AG09309 (cell line): ENCODE data around the gene STX8.
"Not testable (repeated sequence)": the region's sequence is repeated elsewhere in the genome, so short reads cannot be mapped to it uniquely, and the experiment has no call there.

Experiments
- DNase-seq: peaks from one replicate; pipeline ENCODE4 v3.0.0-alpha.2; 2010; ENCODE audit warnings: low read depth
- H3K4me3 ChIP-seq: 2 replicates; pipeline ENCODE4 v1.5.1; 2011; ENCODE audit warnings: mild to moderate bottlenecking, low read depth, low read length, moderate library complexity; ENCODE audit not compliant: control insufficient read depth
- CTCF ChIP-seq: IDR thresholded peaks from 2 replicates; pipeline ENCODE4 v1.5.1; 2011; ENCODE audit warnings: mild to moderate bottlenecking, low read depth, low read length, inconsistent platforms; ENCODE audit not compliant: insufficient read depth, control insufficient read depth; ENCODE audit errors: missing control alignments

STX8 gene

GRCh38 chr17:9554715-9555114 is 20.9 kb downstream of the STX8 start:
- DNase-seq, H3K4me3 ChIP-seq: not testable (repeated sequence)
- peak; percentile 42 for TF ChIP-seq CTCF

- DNase-seq, result no peak
- TF ChIP-seq CTCF, result no peak
- H3K4me3 ChIP-seq, result no peak overlapping the region
These were observed 22.0 kb downstream of the STX8 start for GRCh38 chr17:9553596-9553995.

GRCh38 chr17:9553181-9553580 is 22.4 kb downstream of the STX8 start:
- H3K4me3 ChIP-seq, result no peak overlapping the region
- no peak for TF ChIP-seq CTCF
- DNase-seq, result no peak

- TF ChIP-seq CTCF, result no peak
- H3K4me3 ChIP-seq, result no peak overlapping the region
- DNase-seq, result no peak
These were observed 26.4 kb downstream of the STX8 start for GRCh38 chr17:9549215-9549614.

GRCh38 chr17:9544221-9544620 is 31.4 kb downstream of the STX8 start:
- TF ChIP-seq CTCF, result no peak
- no peak overlapping the region for H3K4me3 ChIP-seq
- DNase-seq, result no peak

GRCh38 chr17:9541718-9542117 is 33.9 kb downstream of the STX8 start:
- H3K4me3 ChIP-seq, result no peak overlapping the region
- DNase-seq, result no peak
- no peak for TF ChIP-seq CTCF

GRCh38 chr17:9538626-9539025 is 37.0 kb downstream of the STX8 start:
- TF ChIP-seq CTCF, result no peak
- H3K4me3 ChIP-seq, result no peak overlapping the region
- no peak for DNase-seq
